A549 (cell line): Measurements from ENCODE around the gene ULK2.

Source experiments
- CTCF ChIP-seq: fragments of >200 bp; sonication (Bioruptor Twin); formaldehyde crosslinking; IDR thresholded peaks from 3 replicates; pipeline ENCODE4 v1.5.1; 2016
- EP300 ChIP-seq, 2 experiments: fragments of >200 bp; sonication (Bioruptor Twin); formaldehyde crosslinking; IDR thresholded peaks; 2 replicates in 1 of 2; 3 replicates in 1 of 2; pipeline ENCODE4 v1.6.1; 2016 to 2017
- MAZ ChIP-seq: fragments of 150-350 bp; IDR thresholded peaks from 2 replicates; pipeline ENCODE4 v1.6.1; 2014; ENCODE audit warnings: antibody characterized with exemption, low read depth, low read length, borderline replicate concordance
- NPAS2 ChIP-seq: fragments of 250-450 bp; sonication (Bioruptor Pico); IDR thresholded peaks from 2 replicates; pipeline ENCODE4 v1.8.0; 2022; ENCODE audit warnings: mild to moderate bottlenecking, moderate library complexity, borderline replicate concordance
- POLR2A ChIP-seq: IDR thresholded peaks from 2 replicates; pipeline ENCODE4 v1.6.1; 2012; ENCODE audit warnings: mild to moderate bottlenecking, low read length
- RCOR1 ChIP-seq: fragments of 150-350 bp; IDR thresholded peaks from 2 replicates; pipeline ENCODE4 v1.6.1; 2014; ENCODE audit warnings: antibody characterized with exemption, low read length, low read depth
- TF ChIP-seq, protein P1 (sequence below): IDR thresholded peaks from 2 replicates; pipeline ENCODE4 v1.6.1; 2012; ENCODE audit warnings: low read depth, borderline replicate concordance

DNA sequence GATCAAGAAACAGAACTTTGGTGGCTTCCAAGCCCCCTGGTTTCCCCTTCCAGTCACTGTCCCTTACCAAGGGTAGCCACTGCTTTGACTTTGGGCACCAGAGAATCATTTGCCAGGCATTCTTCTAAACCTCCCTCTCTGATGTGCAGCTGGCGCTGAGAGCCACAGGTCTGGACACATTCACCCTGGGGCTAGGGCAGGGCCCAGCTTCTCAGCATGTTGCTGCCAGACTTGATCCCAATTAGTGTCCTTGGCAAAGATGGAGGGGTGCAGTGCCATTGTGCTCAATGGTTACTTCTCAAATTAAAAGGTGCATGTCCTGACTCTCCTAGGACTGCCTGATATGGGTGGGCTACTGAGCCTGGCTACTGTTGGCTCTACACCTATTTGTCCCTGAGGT, 143.8 kb downstream of the ULK2 start:
- no peak for TF ChIP-seq CTCF
- no peak for TF ChIP-seq RCOR1
- no peak for TF ChIP-seq NPAS2 (CRISPR knock-in tag)
- TF ChIP-seq POLR2A = no peak
- TF ChIP-seq MAZ = no peak
- TF ChIP-seq EP300 (IDR thresholded peaks at IDR 0.05) = no peak
- TF ChIP-seq, protein P1, sequence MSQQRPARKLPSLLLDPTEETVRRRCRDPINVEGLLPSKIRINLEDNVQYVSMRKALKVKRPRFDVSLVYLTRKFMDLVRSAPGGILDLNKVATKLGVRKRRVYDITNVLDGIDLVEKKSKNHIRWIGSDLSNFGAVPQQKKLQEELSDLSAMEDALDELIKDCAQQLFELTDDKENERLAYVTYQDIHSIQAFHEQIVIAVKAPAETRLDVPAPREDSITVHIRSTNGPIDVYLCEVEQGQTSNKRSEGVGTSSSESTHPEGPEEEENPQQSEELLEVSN = no peak
